Spleen (tissue), 7 donors: ENCODE results near the gene PIM3.

Experiments
- CTCF ChIP-seq, 11 experiments: fragments of 200-600 bp in 7 of 11; fragments of 450-650 bp in 4 of 11; sonication (generic) in 4 of 11; IDR thresholded peaks in 8 of 11; conservative IDR thresholded peaks in 3 of 11; 1 replicate in 7 of 11; 2 replicates in 4 of 11; pipeline versions ENCODE4 v1.4.0 to v1.8.0; 2016 to 2021; ENCODE audit warnings: antibody characterized with exemption in 11 of 11, inconsistent platforms in 4 of 11, mild to moderate bottlenecking in 1 of 11
- POLR2A ChIP-seq, 3 donors: fragments of 450-650 bp; IDR thresholded peaks; one replicate each; pipeline ENCODE4 v1.5.1; 2017; ENCODE audit warnings: antibody characterized with exemption in 3 of 3, mild to moderate bottlenecking in 1 of 3
- POLR2AphosphoS5 ChIP-seq, 3 donors: sonication (generic); formaldehyde crosslinking; IDR thresholded peaks; one replicate each; pipeline ENCODE4 v1.5.1; 2017; ENCODE audit warnings: antibody characterized with exemption in 3 of 3
- donor health status: DM: no; HTN: no; CAD: no; lungs with moderate emphysema.
- donor health status: DM: no; HTN: no; CAD: no.
- donor health status: DM: no; HTN: no; CAD: no.

- TF ChIP-seq CTCF (IDR thresholded peaks at IDR 0.05 in 8 of 11, conservative IDR thresholded peaks at IDR 0.05 in 3 of 11) (no peak), POLR2A (IDR thresholded peaks at IDR 0.05) (no peak), POLR2AphosphoS5 (IDR thresholded peaks at IDR 0.05) (peak in 1 of 3 donors; percentile 44)
These were observed 30.5 kb upstream of the PIM3 start for GRCh38 chr22:49929994-49930575.
